Kidney glomerular epithelial cell (primary cell): ENCODE results near the gene COL17A1.

Experiments
- DNase-seq: peaks from one replicate; lab custom pipeline; 2025; lab: John Stamatoyannopoulos, UW

The COL17A1 gene

DNA sequence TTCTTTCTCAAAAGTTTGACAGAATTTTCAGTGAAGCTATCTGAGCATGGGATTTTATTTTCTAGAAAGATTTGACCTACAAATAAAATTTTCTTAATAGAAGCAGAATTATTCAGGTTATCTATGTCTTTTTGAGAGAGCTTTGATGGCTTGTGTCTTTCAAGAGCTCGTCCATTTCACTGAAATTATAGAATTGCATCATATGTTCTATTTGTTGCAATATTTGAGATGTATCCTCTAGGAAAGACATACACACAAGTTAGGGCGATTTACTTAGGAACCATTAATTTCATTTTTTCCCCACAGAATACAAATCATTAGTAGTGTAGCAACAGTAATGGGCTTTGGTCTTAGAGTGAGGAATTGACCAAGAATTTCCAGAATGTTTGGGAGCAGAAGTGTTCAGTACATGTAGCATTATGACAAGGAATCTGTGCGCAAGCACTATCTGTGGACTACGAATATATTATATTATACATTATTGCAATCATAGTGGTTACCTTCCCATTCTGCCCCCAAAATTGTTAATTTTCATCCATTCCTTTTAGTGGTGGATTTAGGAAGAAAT, 12.8 kb upstream of the COL17A1 start:
- DNase-seq, result no peak

DNA sequence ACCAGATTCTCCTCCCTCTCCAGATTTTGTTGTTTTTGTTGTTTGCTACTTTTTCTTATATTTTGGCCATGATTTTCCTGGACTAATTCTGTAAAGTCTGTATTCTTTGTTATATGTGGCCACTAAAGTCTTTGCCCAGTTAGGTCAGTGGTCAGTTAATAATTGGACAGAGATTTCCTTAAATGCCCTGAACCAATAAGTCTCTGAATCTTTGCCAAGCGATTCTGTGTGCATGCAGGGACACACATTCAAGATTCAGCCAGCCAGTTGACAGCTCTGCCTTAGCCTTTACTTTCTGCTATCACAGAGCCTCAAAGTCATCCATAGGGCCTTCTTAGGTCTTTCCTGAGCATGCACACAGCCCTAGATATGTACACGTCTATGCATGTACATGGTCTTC, 11.0 kb upstream of the COL17A1 start:
- no peak for DNase-seq

DNA sequence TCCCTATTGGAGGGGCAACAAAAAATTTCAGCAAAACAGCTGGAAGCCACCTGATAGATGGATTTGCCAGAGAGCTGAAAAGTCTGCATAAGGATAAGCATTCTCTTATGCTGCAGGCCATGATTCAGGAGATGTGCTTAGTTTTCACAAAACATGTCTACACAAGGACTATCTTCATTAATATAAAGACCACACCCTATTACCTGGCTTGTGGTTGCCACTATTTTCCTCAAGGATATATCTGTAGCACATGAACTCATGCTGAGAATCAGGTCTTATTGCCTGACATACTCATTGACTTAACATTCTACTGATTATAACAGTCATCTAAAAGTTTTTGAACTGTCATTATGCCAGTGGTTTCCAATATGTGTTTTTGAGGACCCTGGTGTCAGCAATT, 7.1 kb upstream of the COL17A1 start:
- no peak for DNase-seq

DNA sequence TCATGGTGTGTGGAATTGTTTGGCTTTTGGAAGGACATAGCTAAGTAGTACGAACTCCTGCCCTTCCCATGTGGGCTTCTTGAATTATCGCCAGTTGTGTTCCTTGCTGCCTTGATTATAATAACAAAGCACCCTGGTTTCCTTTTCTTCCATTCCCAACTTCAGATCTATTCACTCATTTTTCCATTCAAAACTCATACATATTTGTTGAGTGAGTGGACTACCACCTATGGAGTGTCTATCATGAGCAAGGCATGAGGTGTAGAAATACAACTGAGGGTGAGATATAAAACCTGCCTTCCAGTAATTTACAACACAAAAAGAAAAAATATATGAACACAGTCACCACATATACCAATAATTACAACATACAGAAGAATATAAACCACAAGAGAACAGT, 4.9 kb upstream of the COL17A1 start:
- DNase-seq, result no peak

DNA sequence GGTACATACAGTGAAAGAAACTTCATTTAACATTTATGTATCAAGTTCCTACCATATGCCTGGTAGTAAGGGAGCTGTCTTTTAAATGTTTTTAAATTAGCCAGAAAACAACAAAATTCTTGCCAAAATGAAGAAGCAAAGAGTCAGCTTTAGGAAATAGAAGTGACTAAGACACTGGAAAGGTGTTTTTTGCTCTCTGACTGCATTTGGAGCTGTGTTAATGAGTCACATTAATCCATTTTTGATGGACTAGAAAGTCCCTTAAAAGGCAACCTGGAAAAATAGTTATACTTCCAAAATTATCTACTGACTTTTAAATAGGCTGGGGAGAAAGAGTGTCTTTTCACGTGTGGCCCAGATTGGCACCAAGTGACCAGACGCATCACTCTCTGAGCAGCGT, 3.9 kb upstream of the COL17A1 start:
- DNase-seq, result no peak

DNA sequence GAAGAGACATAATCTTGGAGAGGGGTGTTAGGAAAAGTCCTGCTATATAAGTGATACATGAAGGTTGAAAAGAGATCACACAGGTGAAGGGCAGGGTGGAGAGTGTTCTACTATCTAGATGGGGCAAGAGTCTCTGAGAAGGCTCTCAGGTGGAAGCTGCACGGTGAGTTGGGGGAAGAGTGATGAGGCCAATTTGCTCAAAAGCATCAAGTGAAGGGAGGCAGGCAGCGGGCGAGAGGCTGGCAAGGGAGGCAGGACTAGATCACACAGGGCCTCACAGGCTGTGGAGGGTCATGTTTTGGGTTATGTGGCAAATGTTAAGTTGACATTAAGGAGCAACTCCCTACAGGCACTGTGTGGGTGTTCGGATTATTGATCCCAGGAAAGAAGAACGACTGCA, 2.6 kb upstream of the COL17A1 start:
- DNase-seq, result no peak

DNA sequence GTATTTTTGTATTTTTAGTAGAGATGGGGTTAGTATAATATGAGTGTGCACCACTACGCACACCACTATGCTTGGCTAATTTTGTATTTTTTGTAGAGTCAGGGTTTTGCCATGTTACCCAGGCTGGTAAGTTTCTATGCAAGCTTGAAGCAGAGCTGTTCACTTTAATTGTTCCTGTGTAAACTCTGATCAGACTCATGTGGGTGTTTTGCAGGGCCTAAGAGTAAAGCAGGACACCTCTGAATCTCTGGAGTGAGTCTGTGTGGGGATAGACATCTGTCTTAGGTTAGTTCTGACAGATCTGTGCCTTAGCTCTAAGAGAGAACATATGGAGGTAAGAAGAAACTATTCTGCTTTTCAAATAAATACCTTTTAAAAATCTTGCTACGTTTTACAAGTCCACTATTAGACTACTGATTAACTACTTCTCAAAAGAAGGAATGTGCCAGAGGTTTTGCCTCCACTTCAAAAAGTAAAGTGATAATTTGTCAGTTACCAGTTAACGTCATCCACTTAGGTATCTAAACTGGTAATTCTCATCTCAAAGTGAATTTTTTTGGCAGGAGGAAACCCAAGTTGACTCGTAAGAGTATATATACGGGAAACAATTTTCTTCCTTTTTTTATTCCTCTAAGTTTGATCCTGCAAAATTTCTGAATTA, 1.1 kb downstream of the COL17A1 start:
- no peak for DNase-seq

DNA sequence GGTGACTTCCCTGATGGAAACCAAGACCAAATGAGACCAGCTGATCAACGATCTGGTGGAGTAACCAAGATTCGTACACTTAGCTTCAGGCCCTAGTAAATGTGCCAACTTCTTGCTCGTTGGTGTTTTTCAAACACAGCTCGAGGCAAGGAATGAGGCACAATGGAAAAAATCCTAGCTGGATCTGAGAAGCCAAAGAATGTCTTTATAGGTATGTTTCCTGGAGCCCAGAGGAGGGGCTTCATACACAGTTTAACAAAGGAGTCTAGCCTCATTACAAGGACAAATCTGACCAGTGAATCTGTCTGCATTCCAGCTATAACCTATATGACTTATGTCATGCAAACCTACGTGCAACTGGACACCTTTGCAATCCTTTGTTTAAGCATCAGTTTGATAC, 3.7 kb downstream of the COL17A1 start:
- no peak for DNase-seq

DNA sequence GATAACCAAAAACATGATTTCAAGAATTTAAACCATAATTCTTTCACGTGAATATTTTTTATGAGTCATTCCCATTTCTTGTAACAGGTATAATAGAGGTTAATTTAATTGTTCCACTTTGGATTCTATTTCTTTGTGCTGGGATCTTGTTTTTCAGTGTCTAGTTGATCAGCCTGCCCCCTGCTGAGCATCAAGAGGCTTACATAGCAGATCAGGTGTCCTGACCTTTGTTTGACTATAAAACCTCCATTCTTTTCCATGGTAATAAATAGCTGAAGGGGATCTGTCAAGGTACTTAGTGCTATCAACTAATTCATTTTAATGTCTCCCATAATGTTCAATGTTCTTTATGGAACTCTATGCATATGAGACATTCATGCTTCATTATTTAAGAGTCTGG, 4.9 kb downstream of the COL17A1 start:
- no peak for DNase-seq

DNA sequence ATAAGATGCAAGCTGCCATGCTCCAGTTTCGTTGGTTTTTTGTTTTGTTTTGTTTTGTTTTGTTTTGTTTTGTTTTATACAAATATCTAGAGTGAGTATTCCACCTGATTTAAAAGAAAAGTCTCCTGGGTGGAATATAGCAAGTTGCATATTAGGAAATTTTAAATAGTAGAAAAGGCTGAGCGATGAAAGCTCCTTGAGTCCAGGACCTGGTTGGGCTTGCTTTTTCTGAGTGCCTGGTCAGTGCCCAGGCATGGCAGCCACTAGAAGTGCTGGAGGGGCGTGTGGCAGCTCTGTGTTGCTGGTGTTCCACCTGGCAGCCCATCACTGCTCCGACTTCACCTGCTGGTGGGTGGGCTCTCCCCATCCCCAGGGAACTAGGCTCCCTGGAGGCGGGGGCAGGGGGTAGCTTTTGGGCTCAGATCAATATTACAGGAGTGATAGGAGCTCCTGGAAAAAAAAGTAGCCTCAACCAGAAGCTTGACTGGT, 8.0 kb downstream of the COL17A1 start:
- no peak for DNase-seq

DNA sequence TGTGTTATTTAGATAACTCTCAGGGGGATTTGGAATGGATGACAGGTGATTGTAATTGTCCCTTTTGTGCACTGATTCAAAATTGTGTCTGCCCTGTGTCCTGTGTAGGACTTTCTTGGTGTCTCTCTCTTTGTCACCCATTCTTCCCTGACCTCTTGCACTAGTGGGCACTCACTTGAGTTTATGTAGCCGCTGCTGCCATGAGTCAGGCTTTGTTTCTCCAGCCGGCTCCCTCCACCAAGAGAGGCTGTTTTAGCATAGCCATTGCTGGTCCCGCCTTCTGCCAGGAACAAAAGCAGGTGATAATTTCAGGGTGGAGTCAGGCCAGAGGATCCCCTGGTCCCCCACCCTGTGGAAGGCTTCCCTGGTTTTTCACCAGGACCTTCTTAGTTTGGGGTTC, 8.4 kb downstream of the COL17A1 start:
- no peak for DNase-seq

DNA sequence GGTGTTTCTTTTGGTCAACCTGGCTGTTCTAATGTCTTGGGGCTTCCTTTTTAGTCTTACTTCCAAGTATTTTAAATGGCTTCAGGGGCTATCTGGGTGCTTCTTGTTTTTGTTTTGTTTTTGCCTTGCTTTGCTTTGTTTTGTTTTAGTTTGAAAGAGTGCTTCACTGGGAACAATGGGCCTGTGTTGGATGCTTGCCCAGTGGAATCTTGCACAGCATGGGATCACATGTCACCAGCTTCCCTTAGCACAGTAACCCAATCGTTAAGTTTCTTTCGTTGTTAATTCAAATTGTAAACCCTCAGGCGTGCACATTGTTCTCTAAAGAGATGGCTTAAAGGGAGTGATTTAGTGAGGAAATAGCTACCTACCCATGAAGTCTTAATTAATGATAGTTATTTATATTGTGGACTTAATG, 8.9 kb downstream of the COL17A1 start:
- DNase-seq, result no peak

DNA sequence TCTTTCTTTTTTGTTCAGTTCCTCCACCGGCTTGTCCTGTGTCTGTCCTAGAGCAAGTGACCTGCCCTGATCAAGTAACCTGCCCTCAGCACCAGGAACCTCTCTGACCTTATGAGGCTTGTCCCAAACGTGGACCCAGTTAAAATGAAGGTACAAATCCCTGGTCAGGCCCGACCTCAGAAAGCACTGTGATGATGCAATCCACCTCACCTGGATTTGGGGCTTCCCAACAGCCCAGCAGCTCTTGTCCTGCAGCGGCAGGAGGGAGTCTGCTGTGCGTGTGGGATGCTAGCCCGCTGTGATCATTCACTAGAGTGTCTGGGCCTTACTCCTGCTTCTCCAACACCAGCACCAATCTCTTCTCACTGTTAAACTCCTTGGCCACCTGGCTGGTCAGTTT, 11.2 kb downstream of the COL17A1 start:
- no peak for DNase-seq

DNA sequence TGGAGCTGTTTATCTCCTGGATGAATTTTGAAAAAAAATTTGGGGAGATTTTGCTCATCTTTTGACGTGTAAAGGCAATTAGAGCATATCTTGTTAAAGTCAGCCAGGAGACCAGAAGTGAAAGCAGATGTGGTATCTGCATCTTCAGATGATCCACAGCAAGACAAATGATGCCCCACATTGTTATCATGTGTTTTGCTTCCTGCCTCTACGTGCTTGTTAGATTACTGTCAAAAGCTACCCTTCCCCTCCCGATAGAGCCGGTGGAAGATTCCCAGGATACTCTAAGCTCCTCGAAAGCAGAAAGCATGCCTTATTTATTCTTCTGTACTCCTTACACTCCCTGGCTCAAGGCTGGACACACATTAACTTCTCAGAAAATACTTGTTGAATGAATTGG, 12.9 kb downstream of the COL17A1 start:
- no peak for DNase-seq

DNA sequence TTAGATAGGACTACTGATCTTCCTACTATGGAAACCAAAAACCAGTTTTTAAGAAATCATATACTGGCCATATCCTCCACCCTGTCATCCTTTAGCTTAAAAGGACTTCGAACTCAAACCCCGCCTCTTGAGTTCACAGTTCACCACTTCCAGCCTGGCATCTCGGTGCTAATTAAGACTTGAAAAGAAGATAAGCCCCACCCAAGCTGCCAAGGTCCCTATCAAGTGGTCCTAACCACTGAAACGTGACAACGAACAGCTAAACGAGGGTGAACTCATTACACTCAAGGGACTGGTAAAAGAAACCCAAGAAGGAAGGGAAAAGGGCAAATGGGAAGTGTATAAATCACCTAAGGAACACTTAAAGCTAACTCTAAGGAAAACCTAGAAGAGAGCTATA, 16.1 kb downstream of the COL17A1 start:
- no peak for DNase-seq

DNA sequence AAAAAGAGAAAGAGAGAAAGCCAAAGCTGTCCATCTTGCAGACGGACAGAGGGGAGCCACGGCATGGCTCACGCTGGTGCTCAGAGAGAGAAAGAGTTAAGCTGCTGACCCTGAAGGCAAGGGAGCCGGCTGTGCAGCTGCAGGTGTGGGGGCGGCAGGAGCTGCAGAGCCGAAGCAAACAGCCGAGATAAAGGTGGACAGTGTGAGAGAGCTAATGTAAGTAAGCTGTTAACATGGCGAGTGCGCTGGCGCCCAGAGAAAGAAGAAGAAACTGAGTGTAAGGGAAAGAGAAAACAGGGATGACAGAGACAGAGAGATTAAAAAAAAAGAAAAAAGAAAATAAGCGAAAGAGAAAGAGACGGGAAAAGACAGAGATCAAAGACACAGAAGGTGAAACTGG, 18.2 kb downstream of the COL17A1 start:
- no peak for DNase-seq

DNA sequence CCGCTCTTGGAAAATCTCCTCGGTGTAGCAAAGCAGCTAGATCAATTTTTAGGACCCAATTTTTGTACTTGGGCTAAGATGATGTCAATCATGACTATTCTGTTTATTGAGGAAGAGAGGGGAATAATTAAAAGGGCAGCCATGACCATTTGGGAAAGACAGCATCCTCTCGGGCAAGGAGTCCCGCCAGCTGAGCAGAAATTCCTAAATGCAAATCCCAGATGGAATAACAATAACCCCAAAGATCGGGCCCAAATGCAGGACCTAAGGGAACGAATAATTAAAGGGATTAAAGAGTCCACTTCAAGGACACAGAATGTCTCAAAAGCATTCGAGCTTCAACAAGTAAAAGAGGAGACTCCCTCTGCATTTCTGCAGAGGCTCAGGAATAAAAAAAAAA, 18.7 kb downstream of the COL17A1 start:
- no peak for DNase-seq

DNA sequence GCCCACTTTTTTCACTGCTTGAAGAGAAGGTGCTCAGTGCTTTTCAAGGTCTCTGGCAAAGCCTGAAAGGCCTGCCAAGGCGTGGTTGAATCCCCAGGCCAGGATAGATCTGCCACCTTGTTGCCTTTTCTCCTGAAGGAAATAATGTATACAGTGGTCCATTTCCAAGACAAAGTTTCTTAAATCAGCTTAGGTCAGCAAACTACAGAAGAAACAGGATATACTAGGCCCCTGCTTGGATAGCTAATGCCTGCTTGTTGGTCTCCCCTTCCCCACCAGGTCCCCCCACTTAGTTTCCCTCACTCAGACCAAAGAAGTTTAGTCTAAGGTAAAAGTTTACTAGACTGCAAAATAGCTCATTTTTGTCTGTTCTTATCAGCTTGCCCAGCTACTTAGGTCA, 19.9 kb downstream of the COL17A1 start:
- no peak for DNase-seq

DNA sequence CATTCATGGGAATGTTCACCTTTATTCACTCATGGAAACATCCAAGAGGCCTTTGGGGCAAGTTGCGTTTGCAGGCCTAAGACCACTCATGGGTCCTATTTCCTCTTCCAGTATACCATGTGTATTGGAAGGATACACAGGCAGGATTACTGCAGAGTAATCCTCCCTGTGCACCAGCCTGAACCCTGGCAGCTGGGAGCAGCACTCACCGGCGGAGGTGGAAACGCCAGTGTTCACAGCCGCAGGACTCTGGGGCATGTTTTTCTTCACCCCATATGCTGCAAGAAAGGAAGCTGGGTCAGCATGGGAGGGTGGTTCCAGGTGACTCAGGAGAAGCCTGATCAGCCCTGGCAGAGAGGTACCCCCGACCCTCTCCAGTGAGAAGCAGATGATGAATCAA, 24.5 kb downstream of the COL17A1 start:
- no peak for DNase-seq

DNA sequence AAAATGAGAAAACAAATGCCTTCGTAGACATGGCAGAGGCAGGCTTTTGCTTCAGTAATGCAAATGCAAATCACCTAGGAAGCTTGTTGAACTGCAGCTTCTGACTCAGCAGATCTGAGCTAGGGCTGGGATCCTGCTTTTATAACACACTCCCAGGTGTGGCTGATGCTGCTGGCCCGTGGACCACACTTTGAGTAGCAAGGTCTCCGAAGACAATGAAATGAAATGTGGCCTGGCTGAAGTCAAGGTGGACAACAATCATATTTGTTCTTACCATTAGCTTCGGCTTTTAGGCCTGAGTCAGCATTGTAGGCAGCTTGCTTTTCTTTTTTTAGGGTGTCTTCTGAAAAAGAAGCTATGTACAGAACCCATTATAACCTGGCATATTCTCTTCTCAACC, 26.3 kb downstream of the COL17A1 start:
- DNase-seq, result no peak

DNA sequence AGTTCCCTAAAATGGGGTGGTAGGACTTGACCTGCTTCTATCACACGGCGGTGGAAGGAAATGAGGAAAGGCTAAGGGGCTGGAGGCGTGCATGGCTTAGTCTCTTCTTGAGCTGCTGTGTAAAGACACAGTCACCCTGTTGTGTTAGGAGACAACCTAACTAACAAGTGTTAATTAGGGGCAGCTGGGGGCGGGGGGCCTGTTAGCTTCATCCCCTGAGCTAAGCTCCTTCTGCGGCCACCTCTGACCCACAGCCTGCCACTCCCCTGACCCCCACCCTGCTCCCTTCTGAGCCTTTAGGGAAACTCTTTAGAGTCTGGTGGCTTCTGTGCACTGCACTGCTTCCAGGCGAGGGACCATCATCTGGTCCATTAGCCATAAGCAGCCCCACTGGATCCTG, 28.0 kb downstream of the COL17A1 start:
- DNase-seq, result no peak

DNA sequence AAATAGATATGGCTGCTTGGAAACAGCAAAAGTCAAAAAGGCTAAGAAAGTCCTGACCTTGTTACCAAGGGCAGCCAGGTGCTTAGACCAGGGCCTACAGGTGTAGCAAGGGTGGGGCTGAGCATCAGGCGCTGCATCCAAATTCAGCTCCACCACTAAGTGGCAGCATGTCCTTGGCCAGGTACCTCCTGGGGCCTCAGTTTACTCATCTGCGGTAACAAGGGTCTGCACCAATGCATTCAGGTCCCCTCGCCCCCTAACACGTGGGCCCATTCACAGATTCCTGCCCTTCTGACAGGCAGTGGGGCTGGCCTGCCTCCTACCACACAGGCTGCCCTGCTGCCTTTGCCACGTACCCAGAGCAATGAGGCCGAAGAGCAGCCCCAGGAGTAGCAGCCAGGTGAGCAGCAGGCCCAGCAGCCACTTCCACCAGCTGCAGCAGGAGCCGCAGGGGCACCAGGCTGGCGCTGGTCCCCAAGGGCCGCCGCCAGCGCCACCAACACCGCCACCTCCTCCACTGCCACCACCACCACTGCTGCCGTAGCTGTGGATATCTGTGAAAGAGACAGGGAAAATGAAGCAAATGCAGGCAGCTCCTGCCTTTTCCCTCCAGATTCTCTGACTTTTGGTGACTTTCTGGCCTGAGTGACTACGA, 28.9 kb downstream of the COL17A1 start:
- DNase-seq, result no peak

DNA sequence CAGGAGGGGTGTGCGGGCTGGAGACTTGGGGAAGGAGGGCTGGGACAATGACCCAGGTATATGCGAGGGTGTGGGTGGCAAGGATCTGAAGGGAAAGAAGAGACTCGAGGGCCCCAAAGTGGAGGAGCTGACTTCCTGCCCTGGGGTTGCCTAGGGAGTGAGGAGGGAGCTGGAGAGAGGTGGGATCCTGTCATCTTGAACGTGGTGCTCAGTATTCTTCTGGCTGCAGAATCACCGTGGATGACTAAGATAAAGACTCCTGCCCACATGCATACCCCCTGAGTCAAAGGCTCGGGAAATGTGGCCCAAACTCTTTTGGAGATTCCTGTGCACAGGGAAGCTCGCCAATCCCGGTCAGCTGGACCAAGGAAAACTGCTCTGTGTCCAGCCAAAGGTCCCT, 31.2 kb downstream of the COL17A1 start:
- DNase-seq, result peak; percentile 27

DNA sequence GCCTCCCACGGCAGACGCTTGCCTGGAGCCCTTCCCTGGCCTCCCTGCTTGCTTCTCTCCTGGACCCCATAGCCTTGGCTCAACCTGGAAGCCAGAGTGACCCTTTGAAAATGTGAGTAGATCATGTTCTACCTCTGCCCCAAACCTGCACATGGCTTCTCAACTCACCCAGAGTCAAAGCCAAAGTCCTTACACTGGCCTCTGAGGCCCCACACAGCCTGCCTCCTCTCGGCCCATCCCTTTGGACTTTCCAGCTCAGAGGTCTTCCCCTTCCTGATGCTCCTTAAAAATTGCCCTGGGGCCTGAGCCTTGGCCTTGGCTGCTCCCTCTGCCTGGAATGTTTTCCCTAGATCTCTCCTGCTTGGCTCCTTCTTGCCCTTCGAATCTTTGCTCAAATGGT, 32.5 kb downstream of the COL17A1 start:
- no peak for DNase-seq
